Measurements from ENCODE around the gene ATP6V0D1.

DNA sequence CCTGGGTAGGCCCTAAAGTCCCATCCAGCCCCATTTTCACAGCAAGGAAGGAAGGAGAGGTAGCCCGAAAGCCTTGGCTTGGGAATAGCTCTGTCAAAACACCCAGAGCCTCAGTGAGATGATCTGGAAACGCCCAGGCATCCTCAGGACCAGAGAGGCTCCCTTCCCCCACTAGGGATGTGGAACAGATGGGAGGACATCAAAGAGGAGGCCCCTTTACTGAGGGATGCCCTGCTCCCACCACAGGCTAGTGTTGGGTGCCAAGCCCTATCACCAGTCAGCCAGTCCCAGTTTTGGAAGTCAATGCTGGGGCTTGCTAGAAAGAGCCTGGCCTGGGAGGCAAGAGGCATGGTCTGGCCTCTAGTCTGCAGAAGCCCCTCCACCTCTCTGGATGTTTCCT is 92.4 kb downstream of the ATP6V0D1 start:
- TF ChIP-seq, protein P1, sequence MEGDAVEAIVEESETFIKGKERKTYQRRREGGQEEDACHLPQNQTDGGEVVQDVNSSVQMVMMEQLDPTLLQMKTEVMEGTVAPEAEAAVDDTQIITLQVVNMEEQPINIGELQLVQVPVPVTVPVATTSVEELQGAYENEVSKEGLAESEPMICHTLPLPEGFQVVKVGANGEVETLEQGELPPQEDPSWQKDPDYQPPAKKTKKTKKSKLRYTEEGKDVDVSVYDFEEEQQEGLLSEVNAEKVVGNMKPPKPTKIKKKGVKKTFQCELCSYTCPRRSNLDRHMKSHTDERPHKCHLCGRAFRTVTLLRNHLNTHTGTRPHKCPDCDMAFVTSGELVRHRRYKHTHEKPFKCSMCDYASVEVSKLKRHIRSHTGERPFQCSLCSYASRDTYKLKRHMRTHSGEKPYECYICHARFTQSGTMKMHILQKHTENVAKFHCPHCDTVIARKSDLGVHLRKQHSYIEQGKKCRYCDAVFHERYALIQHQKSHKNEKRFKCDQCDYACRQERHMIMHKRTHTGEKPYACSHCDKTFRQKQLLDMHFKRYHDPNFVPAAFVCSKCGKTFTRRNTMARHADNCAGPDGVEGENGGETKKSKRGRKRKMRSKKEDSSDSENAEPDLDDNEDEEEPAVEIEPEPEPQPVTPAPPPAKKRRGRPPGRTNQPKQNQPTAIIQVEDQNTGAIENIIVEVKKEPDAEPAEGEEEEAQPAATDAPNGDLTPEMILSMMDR (conservative IDR thresholded peaks at IDR 0.05 in 1 of 2, IDR thresholded peaks at IDR 0.05 in 1 of 2; ENCODE audit: extremely low read depth in 1 of 2, insufficient read depth in 1 of 2, low read depth in 1 of 2, low read length in 2 of 2): no peak
- no peak for TF ChIP-seq EZH2 (IDR thresholded peaks at IDR 0.05; ENCODE audit: borderline replicate concordance, low read length)

Data from mammary epithelial cell (primary cell).